Panc1 (cell line): ENCODE results near the gene FRMPD4. TPM values are rescaled to one million over a fixed set of nuclear protein-coding genes. Genes with fewer than 3 reads are reported as not detected.

Experiments used
- ATAC-seq: fragments of 200-7000 bp; cut with Tn5 transposase; 2 replicates; pipeline ENCODE4 v1.9.1; 2020; ENCODE audit warnings: mild to moderate bottlenecking, moderate library complexity
- BruUV-seq: library from RNA; stranded (reverse); fragments of 400-500 nt; replicated peaks from 2 replicates; lab custom pipeline; 2021; lab: Mats Ljungman, UMichigan
- CTCF ChIA-PET: fragments of 300-600 bp; sonication (Branson Sonifier 250); formaldehyde crosslinking; loops from one replicate; lab custom pipeline; 2022; ENCODE audit warnings: antibody characterized with exemption; lab: Charles Lee
- POLR2A ChIA-PET: fragments of 300-600 bp; sonication (Branson Sonifier 250); formaldehyde crosslinking; loops from one replicate; lab custom pipeline; 2022; ENCODE audit warnings: antibody characterized with exemption; lab: Charles Lee
- DNase-seq: peaks from one replicate; pipeline ENCODE4 v3.0.0-alpha.2; 2010; ENCODE audit warnings: low read depth, low spot score
- H3K27ac ChIP-seq: 2 replicates; pipeline ENCODE4 v1.5.1; 2011; ENCODE audit warnings: mild to moderate bottlenecking, low read length, inconsistent platforms
- H3K27me3 ChIP-seq: fragments of 200-500 bp; sonication (Bioruptor generic); 2 replicates; pipeline ENCODE4 v1.6.0; 2014; ENCODE audit warnings: low read length, inconsistent platforms; ENCODE audit not compliant: control insufficient read depth, insufficient read depth
- H3K36me3 ChIP-seq: fragments of 200-500 bp; sonication (Bioruptor generic); 2 replicates; pipeline ENCODE4 v1.5.1; 2014; ENCODE audit warnings: inconsistent platforms, mild to moderate bottlenecking, low read length, moderate library complexity; ENCODE audit not compliant: control insufficient read depth, insufficient read depth
- H3K4me1 ChIP-seq: 2 replicates; pipeline ENCODE4 v1.5.1; 2011; ENCODE audit warnings: inconsistent platforms, mild to moderate bottlenecking, low read length, moderate library complexity; ENCODE audit not compliant: control insufficient read depth, insufficient read depth
- H3K4me3 ChIP-seq, 2 experiments: 2 replicates each; pipeline ENCODE4 v1.5.1; 2011 to 2012; ENCODE audit warnings: low read depth in 2 of 2, low read length in 2 of 2, mild to moderate bottlenecking in 2 of 2, inconsistent platforms in 1 of 2, moderate library complexity in 1 of 2
- H3K9me3 ChIP-seq: fragments of 200-500 bp; sonication (Bioruptor generic); 2 replicates; pipeline ENCODE4 v1.5.1; 2014; ENCODE audit warnings: low read depth, mild to moderate bottlenecking, inconsistent platforms, low read length, moderate library complexity; ENCODE audit not compliant: control insufficient read depth, insufficient read depth
- POLR2AphosphoS5 ChIP-seq: IDR thresholded peaks from 2 replicates; pipeline ENCODE4 v1.6.1; 2012; ENCODE audit warnings: mild to moderate bottlenecking, low read depth, low read length, moderate library complexity
- SIN3A ChIP-seq: IDR thresholded peaks from 2 replicates; pipeline ENCODE4 v1.6.1; 2012; ENCODE audit warnings: low read depth, mild to moderate bottlenecking, low read length, moderate library complexity, borderline replicate concordance; ENCODE audit not compliant: insufficient read depth
- TCF7L2 ChIP-seq: IDR thresholded peaks from 2 replicates; pipeline ENCODE4 v1.6.1; 2011; ENCODE audit warnings: mild to moderate bottlenecking, low read depth, low read length, inconsistent platforms
- in situ Hi-C: cut with HindIII; loops from 2 replicates; pipeline ENCODE4 v1.10.0; 2016; ENCODE audit warnings: low sequenced_read_pairs, low pct_unique_long_range_greater_than_20kb
- intact Hi-C: fragments of 100-400 bp; cut with micrococcal nuclease; formaldehyde crosslinking; loops from one replicate; pipeline ENCODE4 v1.10.0; 2022; ENCODE audit not compliant: unreplicated experiment
- total RNA-seq: library from RNA; stranded (reverse); gene quantifications from one replicate; pipeline ENCODE4 v1.2.1, GENCODE V29; 2021; ENCODE audit not compliant: unreplicated experiment
- TF ChIP-seq, protein P1 (sequence below), 2 experiments: IDR thresholded peaks; 2 replicates each; pipeline ENCODE4 v1.6.1; 2011 to 2012; ENCODE audit warnings: low read depth in 2 of 2, control low read depth in 1 of 2, low read length in 1 of 2, mild to moderate bottlenecking in 1 of 2, moderate library complexity in 1 of 2; ENCODE audit not compliant: insufficient read depth in 1 of 2
- TF ChIP-seq, protein P2 (sequence below): fragments of 450-650 bp; IDR thresholded peaks from 2 replicates; pipeline ENCODE4 v1.5.1; 2017; ENCODE audit warnings: mild to moderate bottlenecking

FRMPD4 gene
- total RNA-seq, 1 experiment from 2014 or later = not detected

DNA sequence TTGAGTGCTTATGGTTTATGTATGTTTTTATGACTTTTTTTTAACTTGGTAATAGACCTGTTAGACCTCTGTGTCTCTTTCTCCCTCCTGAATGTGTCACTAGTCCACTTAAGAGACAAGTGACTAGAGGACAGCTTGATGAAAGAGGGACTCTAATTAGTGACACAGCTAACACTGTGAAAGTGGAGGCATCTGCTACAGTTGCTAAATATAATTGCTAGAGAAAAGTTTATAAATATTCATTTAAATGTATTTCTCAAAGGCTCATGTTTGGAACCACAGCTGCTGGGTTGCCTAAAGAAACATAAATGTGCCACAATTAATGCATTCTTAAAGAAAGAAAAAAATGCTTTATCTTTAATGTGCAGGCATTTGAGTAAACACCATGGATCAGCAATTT, 176.4 kb downstream of the FRMPD4 start:
- no TSS peak for BruUV-seq
- no peak overlapping the region for H3K4me3 ChIP-seq
- ATAC-seq (no peak), DNase-seq (no peak)
- intact Hi-C loops = no loop called here
- in situ Hi-C loops = no loop called here
- ChIA-PET POLR2A (no interaction called here), CTCF (no interaction called here)
- no peaks in the 10 kb centered on the region for H3K9me3 ChIP-seq
- no peaks in the 10 kb centered on the region for H3K4me1 ChIP-seq
- TF ChIP-seq, protein P1, sequence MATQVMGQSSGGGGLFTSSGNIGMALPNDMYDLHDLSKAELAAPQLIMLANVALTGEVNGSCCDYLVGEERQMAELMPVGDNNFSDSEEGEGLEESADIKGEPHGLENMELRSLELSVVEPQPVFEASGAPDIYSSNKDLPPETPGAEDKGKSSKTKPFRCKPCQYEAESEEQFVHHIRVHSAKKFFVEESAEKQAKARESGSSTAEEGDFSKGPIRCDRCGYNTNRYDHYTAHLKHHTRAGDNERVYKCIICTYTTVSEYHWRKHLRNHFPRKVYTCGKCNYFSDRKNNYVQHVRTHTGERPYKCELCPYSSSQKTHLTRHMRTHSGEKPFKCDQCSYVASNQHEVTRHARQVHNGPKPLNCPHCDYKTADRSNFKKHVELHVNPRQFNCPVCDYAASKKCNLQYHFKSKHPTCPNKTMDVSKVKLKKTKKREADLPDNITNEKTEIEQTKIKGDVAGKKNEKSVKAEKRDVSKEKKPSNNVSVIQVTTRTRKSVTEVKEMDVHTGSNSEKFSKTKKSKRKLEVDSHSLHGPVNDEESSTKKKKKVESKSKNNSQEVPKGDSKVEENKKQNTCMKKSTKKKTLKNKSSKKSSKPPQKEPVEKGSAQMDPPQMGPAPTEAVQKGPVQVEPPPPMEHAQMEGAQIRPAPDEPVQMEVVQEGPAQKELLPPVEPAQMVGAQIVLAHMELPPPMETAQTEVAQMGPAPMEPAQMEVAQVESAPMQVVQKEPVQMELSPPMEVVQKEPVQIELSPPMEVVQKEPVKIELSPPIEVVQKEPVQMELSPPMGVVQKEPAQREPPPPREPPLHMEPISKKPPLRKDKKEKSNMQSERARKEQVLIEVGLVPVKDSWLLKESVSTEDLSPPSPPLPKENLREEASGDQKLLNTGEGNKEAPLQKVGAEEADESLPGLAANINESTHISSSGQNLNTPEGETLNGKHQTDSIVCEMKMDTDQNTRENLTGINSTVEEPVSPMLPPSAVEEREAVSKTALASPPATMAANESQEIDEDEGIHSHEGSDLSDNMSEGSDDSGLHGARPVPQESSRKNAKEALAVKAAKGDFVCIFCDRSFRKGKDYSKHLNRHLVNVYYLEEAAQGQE (IDR thresholded peaks at IDR 0.05; ENCODE audit: insufficient read depth in 1 of 2, low read depth in 2 of 2, low read length in 1 of 2) = no peak
- no peak for TF ChIP-seq TCF7L2
- TF ChIP-seq POLR2AphosphoS5 = no peak
- TF ChIP-seq SIN3A = no peak
- TF ChIP-seq, protein P2, sequence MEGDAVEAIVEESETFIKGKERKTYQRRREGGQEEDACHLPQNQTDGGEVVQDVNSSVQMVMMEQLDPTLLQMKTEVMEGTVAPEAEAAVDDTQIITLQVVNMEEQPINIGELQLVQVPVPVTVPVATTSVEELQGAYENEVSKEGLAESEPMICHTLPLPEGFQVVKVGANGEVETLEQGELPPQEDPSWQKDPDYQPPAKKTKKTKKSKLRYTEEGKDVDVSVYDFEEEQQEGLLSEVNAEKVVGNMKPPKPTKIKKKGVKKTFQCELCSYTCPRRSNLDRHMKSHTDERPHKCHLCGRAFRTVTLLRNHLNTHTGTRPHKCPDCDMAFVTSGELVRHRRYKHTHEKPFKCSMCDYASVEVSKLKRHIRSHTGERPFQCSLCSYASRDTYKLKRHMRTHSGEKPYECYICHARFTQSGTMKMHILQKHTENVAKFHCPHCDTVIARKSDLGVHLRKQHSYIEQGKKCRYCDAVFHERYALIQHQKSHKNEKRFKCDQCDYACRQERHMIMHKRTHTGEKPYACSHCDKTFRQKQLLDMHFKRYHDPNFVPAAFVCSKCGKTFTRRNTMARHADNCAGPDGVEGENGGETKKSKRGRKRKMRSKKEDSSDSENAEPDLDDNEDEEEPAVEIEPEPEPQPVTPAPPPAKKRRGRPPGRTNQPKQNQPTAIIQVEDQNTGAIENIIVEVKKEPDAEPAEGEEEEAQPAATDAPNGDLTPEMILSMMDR = no peak
- H3K27ac ChIP-seq = no peak overlapping the region
- no peaks in the 10 kb centered on the region for H3K27me3 ChIP-seq
- no peaks in the 10 kb centered on the region for H3K36me3 ChIP-seq

DNA sequence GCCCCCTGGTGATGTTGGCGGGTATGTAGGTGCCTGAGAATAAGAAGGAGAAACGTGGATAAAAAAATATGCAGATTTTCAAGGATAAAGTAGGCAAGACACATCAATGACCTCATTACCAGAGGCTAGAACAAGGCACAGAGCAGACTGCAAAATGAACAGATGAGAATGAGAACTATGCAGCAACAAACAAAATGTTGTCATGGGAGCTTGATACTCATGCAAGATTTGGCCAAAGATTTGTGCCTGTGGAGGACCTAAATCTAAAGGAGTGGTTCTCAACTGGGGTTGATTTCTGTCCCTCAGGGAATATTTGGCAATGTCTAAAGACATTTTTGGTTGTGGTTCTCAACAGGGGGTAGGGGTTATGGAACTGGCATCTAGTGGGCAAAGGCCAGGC, 177.3 kb downstream of the FRMPD4 start:
- H3K36me3 ChIP-seq = no peaks in the 10 kb centered on the region
- intact Hi-C loops (no loop called here), in situ Hi-C loops (no loop called here)
- no TSS peak for BruUV-seq
- DNase-seq = no peak
- no peak overlapping the region for H3K27ac ChIP-seq
- ChIA-PET POLR2A (no interaction called here), CTCF (no interaction called here)
- ATAC-seq = no peak
- TF ChIP-seq, protein P1 (IDR thresholded peaks at IDR 0.05; ENCODE audit: insufficient read depth in 1 of 2, low read depth in 2 of 2, low read length in 1 of 2) = no peak
- TF ChIP-seq, protein P2 = no peak
- TF ChIP-seq TCF7L2 (no peak), POLR2AphosphoS5 (no peak), SIN3A (no peak)
- no peaks in the 10 kb centered on the region for H3K4me1 ChIP-seq
- H3K9me3 ChIP-seq = no peaks in the 10 kb centered on the region
- H3K4me3 ChIP-seq = no peak overlapping the region
- no peaks in the 10 kb centered on the region for H3K27me3 ChIP-seq
